ENCODE measurements around the gene PLEKHM3.

DNA sequence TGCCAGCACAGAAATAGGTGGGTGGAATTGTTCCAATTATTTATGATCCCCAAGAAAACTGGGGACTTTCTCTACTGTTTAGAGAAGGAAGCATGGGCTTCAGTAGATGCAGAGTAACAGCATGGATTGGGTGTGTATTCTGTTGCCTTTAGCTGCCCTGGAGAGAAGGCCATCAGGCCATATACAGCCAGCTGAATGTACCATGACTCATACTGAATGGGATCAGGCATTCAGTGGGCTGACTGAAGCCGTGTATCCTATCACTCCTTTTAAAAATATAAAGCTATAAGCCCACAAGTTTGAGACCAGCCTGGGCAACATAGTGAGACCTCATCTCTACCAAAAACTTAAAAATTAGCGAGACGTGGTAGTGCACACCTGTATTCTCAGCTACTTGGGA, 16.7 kb upstream of the PLEKHM3 start:
- TF ChIP-seq FOXK2 (IDR thresholded peaks at IDR 0.05), result no peak
- no peak for TF ChIP-seq SP1 (IDR thresholded peaks at IDR 0.05)
- TF ChIP-seq ZNF384 (IDR thresholded peaks at IDR 0.05), result no peak
- TF ChIP-seq ELF4 (IDR thresholded peaks at IDR 0.05), result no peak
- TF ChIP-seq LEF1 (IDR thresholded peaks at IDR 0.05; ENCODE audit: borderline replicate concordance), result no peak
- no peak for TF ChIP-seq FOXM1 (IDR thresholded peaks at IDR 0.05; ENCODE audit: borderline replicate concordance)
- no peak for TF ChIP-seq BHLHE40 (IDR thresholded peaks at IDR 0.05; ENCODE audit: borderline replicate concordance)
- no peak for TF ChIP-seq NFRKB (IDR thresholded peaks at IDR 0.05)

Data from HEK293T (cell line).